ENCODE measurements around the gene PFKP.

Gene PFKP

DNA sequence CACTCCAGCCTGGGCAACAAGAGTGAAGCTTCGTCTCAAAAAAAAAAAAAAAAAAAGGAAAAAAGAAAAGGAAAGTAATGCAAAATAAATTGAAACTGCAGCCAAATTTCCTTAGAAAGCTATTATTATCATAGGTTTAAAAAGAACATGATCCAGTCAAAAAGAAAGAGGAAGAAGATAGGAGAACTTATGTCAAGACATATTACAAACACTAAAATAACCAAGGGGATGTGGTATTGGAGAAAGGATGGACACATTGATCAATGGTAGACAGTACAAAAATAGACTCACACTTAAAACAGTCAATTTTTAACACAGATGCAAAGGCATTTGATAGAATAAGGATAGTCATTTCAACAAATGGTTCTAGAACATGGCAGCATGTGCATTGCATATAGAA, 27.3 kb upstream of the PFKP start:
- DNase-seq, result no peak
- H3K4me3 Mint-ChIP-seq, result no peak overlapping the region
- peaks cover 5% of the 10 kb centered on the region for H3K9me3 Mint-ChIP-seq
- ATAC-seq, result no peak
- H3K4me1 Mint-ChIP-seq, result peaks cover 10% of the 10 kb centered on the region
- H3K27ac Mint-ChIP-seq, result no peak overlapping the region
- H3K36me3 Mint-ChIP-seq (ENCODE audit: low read depth), result peaks cover 2% of the 10 kb centered on the region
- H3K27me3 Mint-ChIP-seq, result peaks cover 29% of the 10 kb centered on the region

GRCh38 chr10:3042589-3042988, 24.8 kb upstream of the PFKP start:
- H3K4me1 Mint-ChIP-seq, result no peaks in the 10 kb centered on the region
- ATAC-seq, result no peak
- H3K27ac Mint-ChIP-seq, result no peak overlapping the region

GRCh38 chr10:3043512-3044368, 23.6 kb upstream of the PFKP start:
- H3K36me3 Mint-ChIP-seq (ENCODE audit: low read depth), result no peaks in the 10 kb centered on the region
- H3K9me3 Mint-ChIP-seq, result peaks cover 1% of the 10 kb centered on the region
- peak; percentile 55 for DNase-seq
- H3K4me3 Mint-ChIP-seq, result no peak overlapping the region
- H3K4me1 Mint-ChIP-seq, result peaks cover 4% of the 10 kb centered on the region
- H3K27me3 Mint-ChIP-seq, result peaks cover 18% of the 10 kb centered on the region
- no peak overlapping the region for H3K27ac Mint-ChIP-seq
- ATAC-seq, result peak; percentile 57

More at GRCh38 chr10:3042589-3042988, 24.8 kb upstream of the PFKP start:
- Mint-ChIP-seq H3K4me3 (no peak overlapping the region), H3K36me3 (ENCODE audit: low read depth) (peaks cover 2% of the 10 kb centered on the region), H3K9me3 (peaks cover 5% of the 10 kb centered on the region), H3K27me3 (peaks cover 16% of the 10 kb centered on the region)
- DNase-seq, result no peak

GRCh38 chr10:3045471-3046209, 21.7 kb upstream of the PFKP start:
- no peak overlapping the region for H3K27ac Mint-ChIP-seq
- peaks cover 4% of the 10 kb centered on the region for H3K4me1 Mint-ChIP-seq
- no peak for DNase-seq

GRCh38 chr10:3046210-3046779, 21.1 kb upstream of the PFKP start:
- Mint-ChIP-seq H3K4me1 (peaks cover 4% of the 10 kb centered on the region), H3K9me3 (no peaks in the 10 kb centered on the region), H3K27me3 (peaks cover 24% of the 10 kb centered on the region), H3K36me3 (ENCODE audit: low read depth) (no peaks in the 10 kb centered on the region), H3K27ac (no peak overlapping the region), H3K4me3 (no peak overlapping the region)
- ATAC-seq, result no peak
- no peak for DNase-seq

More at GRCh38 chr10:3045471-3046209, 21.7 kb upstream of the PFKP start:
- Mint-ChIP-seq H3K4me3 (no peak overlapping the region), H3K36me3 (ENCODE audit: low read depth) (no peaks in the 10 kb centered on the region), H3K9me3 (no peaks in the 10 kb centered on the region), H3K27me3 (peaks cover 23% of the 10 kb centered on the region)
- ATAC-seq, result no peak

DNA sequence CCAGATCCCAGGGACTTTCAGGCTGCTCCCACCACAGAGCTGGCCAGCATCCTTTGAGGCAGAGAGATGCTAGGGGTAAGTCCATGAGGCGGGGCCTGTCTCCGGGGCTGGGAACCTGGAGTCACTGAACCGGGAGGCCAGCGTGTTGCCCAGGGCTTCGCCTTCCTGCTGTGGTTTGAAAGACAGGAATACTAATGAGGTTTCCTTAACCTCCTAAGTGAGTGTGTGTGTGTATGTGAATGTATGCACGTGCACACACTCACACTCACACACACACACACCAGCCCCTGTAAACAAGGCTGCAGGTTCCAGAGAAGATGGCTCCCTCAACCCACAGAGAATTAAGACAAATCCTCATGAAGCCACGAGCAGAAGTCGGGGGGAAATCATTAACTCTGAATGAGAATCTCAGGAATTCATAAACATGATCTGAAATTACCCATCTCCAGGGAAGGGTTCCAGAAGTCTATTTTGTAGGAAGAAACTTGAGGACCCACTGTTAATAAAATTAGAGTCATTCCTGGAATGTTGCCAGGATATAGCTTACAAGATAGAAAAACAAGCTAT, 20.3 kb upstream of the PFKP start:
- peaks cover 4% of the 10 kb centered on the region for H3K4me1 Mint-ChIP-seq
- no peak overlapping the region for H3K27ac Mint-ChIP-seq
- H3K36me3 Mint-ChIP-seq (ENCODE audit: low read depth), result no peaks in the 10 kb centered on the region

GRCh38 chr10:3047596-3047995, 19.8 kb upstream of the PFKP start:
- Mint-ChIP-seq H3K9me3 (no peaks in the 10 kb centered on the region), H3K4me3 (no peak overlapping the region), H3K27ac (no peak overlapping the region), H3K36me3 (ENCODE audit: low read depth) (no peaks in the 10 kb centered on the region), H3K27me3 (peaks cover 27% of the 10 kb centered on the region), H3K4me1 (peaks cover 4% of the 10 kb centered on the region)
- no peak for DNase-seq
- ATAC-seq, result no peak

More for the DNA sequence above, 20.3 kb upstream of the PFKP start:
- H3K9me3 Mint-ChIP-seq, result no peaks in the 10 kb centered on the region
- DNase-seq, result no peak
- no peak for ATAC-seq
- no peak overlapping the region for H3K4me3 Mint-ChIP-seq
- H3K27me3 Mint-ChIP-seq, result peaks cover 28% of the 10 kb centered on the region

DNA sequence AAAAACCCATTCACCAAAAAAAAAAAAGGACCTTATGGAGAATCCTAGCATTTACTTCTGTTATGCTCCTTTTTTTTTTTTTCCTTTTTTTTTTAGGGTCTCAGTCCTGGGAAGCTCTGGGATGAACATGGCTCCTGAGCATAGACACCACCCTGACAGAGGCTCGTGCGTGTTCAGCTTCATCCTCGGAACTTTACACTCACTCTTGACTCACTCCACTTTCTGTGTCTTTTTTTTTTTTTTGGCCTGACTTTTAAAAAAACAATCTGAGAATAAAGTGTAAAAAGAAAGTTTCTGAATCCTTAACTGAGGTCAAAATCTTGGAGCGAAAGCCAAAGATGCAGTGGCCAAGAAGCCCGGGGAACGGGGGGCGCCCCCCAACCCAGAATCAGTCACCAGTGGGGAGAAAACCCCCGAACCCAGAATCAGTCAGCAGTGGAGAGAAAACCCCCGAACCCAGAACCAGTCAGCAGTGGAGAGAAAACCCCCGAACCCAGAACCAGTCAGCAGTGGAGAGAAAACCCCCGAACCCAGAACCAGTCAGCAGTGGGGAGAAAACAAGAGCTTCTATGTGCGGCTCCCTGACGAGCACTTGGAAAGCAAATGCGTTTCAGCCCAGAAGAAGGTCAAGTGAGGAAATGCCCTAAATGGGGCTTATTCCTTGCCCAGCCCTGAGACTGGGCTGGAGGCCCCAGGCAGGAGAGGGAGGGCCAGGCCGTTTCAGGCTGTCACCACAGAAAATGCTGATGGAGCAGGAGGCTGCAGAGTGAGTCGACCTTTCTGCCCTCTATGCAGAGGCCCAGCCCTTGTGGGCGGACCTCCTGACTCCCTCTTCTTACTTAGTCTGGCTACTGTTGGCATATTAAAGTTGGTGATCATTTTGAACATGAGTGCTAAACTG, 19.0 kb upstream of the PFKP start:
- H3K4me1 Mint-ChIP-seq, result peaks cover 4% of the 10 kb centered on the region
- peaks cover 29% of the 10 kb centered on the region for H3K27me3 Mint-ChIP-seq
- peak; percentile 7 for DNase-seq
- H3K4me3 Mint-ChIP-seq, result no peak overlapping the region
- peak; percentile 73 for ATAC-seq
- H3K36me3 Mint-ChIP-seq (ENCODE audit: low read depth), result no peaks in the 10 kb centered on the region
- no peaks in the 10 kb centered on the region for H3K9me3 Mint-ChIP-seq
- no peak overlapping the region for H3K27ac Mint-ChIP-seq

GRCh38 chr10:3051692-3052091, 15.7 kb upstream of the PFKP start:
- H3K27ac Mint-ChIP-seq, result no peak overlapping the region

DNA sequence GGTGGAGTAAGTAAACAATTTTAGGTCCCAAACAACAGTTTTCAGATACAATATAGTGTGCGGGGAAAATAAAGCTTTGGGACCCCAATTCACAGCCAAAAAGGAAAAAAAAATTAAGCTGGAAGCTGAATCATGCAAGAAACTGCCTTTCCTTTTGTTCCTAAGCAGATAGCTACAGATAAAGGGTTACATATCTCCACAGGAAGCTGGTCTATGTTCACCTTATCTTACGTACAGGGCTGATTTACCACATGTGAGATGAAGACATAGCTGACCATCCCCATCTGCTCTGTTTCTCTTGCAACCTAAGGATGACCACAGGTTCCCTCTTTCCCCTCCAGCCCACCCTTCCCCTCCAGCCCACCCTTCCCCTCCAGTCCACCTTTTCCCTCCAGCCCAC, 14.2 kb upstream of the PFKP start:
- no peaks in the 10 kb centered on the region for H3K9me3 Mint-ChIP-seq
- no peaks in the 10 kb centered on the region for H3K36me3 Mint-ChIP-seq (ENCODE audit: low read depth)
- DNase-seq (no peak), ATAC-seq (no peak)
- no peak overlapping the region for H3K27ac Mint-ChIP-seq
- H3K4me3 Mint-ChIP-seq, result no peak overlapping the region
- peaks cover 44% of the 10 kb centered on the region for H3K27me3 Mint-ChIP-seq
- peaks cover 9% of the 10 kb centered on the region for H3K4me1 Mint-ChIP-seq

More at GRCh38 chr10:3051692-3052091, 15.7 kb upstream of the PFKP start:
- DNase-seq (no peak), ATAC-seq (no peak)
- Mint-ChIP-seq H3K27me3 (peaks cover 45% of the 10 kb centered on the region), H3K36me3 (ENCODE audit: low read depth) (no peaks in the 10 kb centered on the region), H3K9me3 (no peaks in the 10 kb centered on the region), H3K4me1 (peaks cover 10% of the 10 kb centered on the region), H3K4me3 (no peak overlapping the region)

DNA sequence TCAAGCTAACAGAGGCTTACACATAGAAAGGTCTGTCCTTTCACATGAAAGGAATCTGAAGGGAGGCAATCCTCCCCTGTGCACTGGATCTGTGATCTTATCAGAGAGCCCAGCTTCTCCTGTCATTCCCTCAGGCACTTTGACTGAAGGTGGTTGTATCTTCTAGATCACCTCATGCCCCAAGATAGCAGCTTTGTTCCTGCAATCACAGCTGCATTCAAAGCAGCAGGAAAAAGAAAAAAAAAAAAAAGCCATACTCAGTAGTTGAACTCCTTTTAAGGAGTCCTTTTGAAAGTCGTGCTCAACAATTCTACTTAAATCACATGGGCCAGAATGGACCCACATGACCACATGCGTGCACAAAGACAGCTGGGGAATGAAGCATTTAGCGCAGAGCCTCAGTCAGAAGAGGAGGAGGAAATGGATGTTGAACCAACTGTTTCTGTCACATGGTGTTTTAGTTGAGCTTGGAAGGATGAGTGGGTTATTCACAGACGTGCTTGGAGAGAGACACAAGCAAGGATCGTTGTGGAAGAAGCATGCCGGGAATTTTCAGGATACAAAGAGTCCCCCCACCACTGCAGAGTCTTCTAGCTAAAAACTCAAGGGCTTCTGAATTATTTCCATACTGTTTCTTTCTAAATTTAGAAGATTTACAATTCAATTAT, 13.0 kb upstream of the PFKP start:
- Mint-ChIP-seq H3K9me3 (no peaks in the 10 kb centered on the region), H3K4me3 (no peak overlapping the region), H3K27ac (no peak overlapping the region), H3K27me3 (peaks cover 44% of the 10 kb centered on the region), H3K4me1 (peaks cover 6% of the 10 kb centered on the region), H3K36me3 (ENCODE audit: low read depth) (no peaks in the 10 kb centered on the region)
- ATAC-seq, result no peak
- no peak for DNase-seq

DNA sequence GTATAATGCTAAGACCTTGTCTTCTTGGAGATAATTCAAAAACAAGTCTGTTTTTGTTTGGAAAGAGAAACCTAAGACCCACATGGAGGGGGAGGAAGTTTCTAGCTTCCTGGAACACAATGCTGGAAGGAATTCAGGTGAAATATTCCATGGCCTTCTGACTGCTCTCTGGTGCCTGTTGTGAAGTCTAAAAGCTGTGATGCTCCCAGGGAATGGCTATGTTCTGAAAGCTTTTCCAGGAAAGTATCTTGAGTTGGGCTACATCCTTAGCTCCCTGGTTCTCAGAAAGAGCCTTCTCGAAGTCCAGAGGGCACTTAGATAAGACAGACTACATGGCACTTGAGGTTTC, 12.5 kb upstream of the PFKP start:
- H3K36me3 Mint-ChIP-seq (ENCODE audit: low read depth), result no peaks in the 10 kb centered on the region
- H3K27me3 Mint-ChIP-seq, result peaks cover 43% of the 10 kb centered on the region
- H3K9me3 Mint-ChIP-seq, result no peaks in the 10 kb centered on the region
- H3K4me1 Mint-ChIP-seq, result peaks cover 6% of the 10 kb centered on the region
- DNase-seq (no peak), ATAC-seq (no peak)
- no peak overlapping the region for H3K4me3 Mint-ChIP-seq
- no peak overlapping the region for H3K27ac Mint-ChIP-seq

DNA sequence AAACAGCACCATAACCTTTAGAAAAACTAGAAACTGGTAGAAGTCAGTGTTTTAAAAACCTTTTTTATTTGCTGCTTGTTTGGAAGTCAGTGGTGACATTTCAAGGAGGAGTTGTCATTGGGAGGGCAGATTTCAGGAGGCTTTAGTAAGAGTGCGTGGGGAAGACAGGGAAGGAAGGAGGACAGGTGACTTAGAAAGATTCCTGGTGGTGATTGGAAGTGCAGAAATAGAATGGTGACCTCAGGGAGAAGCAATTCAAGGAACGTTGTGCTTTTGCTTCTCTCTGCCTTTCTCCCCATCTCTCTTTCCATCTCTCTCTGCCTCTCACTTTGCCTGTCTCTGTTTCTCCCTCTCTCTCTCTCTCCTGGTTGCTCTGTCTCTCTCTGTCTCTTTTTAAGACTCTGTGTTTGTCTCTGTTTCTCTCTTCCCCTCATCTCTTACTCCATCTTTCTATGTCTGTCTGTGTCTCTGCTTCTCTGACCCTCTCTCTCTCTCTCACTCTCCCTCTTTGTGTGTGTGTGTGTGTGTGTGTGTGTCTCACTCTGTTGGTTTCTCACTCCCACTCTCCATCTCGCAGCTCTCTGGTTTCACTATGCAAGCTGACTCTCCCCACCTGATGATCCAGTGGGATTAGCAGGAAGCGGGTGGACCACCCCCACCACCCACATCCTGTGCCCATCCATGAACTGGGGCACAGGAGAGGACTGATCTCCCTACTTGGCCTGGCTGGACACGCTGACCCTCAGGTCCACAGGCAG, 10.9 kb upstream of the PFKP start:
- DNase-seq (no peak), ATAC-seq (no peak)

More for the DNA sequence above, 10.9 kb upstream of the PFKP start:
- no peak overlapping the region for H3K27ac Mint-ChIP-seq
- peaks cover 6% of the 10 kb centered on the region for H3K4me1 Mint-ChIP-seq
- H3K4me3 Mint-ChIP-seq, result no peak overlapping the region
- H3K27me3 Mint-ChIP-seq, result peaks cover 34% of the 10 kb centered on the region
- no peaks in the 10 kb centered on the region for H3K36me3 Mint-ChIP-seq (ENCODE audit: low read depth)
- no peaks in the 10 kb centered on the region for H3K9me3 Mint-ChIP-seq

Measured in activated naive CD8-positive, alpha-beta T cell treated with anti-CD3 and anti-CD28 coated beads, Interleukin-2, amount 50 U/mL, for 24 hours (primary cell).